NCI-H524 treated with DMSO at 0.1 percent for 48 hours (cell line): ENCODE results near the gene TRMU.

Experiments
- DNase-seq: peaks from one replicate; lab custom pipeline; 2025; lab: John Stamatoyannopoulos, UW

Gene TRMU

DNA sequence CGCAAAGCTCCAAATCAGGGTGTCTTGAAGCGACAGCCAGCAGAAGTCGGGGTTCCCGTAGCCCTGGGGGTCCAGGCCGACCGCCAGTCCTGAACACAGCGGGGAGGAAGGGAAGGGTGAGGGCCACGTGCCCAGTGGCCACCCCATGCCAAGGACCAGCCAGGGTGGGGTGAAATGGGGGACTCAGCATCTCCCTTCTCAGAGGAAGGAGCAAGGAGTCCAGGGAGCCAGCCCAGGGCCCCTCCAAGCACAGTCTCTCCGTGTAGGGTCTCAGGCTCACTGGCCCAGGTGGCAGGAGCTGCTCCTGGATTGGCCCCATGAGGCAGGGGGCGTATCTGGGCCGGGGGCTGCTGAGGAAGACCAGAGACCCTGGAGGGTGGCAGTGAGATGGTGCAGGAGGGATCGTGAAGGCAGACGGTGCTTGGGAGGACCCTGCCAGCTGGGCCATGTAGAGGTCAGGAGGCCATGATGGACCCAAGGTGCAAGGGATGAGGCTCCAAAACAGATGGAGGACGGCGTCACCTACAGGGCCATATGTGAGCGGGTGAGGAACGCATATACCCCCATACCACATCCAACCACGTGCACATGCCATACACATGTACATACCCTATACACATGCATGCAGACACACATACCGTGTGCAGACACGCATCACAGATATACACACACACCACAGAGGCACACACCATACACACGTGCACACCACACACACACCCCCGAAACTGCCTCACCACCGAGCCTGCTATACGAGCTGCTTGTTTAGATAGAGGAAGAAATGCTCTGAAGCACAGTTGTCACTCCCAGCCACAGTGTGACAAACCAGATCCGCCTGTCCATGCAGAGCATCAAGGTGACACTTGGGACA is 34.4 kb downstream of the TRMU start:
- no peak for DNase-seq

DNA sequence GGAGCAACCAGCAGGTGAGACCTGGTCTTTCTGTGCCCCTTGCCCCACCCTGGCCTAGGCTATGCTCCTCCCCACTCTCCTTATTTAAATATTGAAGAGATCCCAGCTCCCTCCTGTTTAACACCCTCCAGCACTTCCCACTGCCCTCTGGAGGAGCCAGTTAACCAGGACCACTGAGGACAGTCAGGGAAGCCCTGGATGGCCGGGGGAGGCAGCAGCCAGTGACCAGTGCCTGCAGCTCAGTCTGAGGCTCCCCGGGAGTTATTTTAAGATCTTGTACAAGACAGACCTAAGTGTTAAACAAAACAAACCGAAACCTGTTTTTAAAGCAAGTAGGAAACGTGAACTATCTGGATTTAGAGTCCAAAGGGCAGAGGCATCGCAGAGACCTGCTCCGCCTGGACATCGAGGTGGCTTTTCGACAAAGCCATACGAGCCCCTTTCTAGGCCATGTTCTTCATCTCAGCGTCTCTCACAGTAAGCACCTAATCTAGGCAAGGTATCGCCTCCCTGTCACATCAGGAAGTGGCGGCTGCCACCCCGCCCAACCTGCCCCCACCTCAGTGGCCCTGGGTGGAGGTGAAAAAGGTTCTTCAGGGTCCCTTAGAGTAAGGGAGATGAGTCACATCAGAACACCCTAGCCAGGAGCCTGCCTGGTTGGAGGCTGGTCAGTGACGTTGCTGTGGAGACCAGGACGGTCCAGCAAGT is 35.2 kb downstream of the TRMU start:
- DNase-seq = no peak

DNA sequence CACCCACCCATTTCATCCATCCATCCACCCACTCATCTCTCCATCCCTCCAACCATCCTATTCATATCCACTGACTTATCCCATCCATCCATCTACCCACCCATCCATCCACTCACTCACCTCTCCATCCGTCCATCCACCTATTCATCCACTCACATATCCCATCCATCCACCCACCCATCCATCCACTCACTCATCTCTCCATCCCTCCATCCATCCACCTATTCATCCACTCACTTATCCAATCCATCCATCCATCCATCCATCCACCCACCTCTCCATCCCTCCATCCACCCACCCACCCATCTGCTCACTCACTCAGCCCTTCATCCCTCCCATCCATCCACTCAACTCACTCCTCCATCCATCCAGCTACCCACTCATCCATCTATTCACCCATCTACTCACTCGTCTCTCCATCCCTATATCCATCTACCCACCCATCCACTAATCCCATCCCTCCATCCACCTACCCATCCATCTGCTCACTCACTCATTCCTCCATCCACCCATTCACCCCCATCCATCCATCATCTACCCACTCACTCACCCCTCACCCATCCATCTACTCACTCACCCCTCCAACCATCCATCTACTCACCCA is 36.2 kb downstream of the TRMU start:
- DNase-seq = no peak

DNA sequence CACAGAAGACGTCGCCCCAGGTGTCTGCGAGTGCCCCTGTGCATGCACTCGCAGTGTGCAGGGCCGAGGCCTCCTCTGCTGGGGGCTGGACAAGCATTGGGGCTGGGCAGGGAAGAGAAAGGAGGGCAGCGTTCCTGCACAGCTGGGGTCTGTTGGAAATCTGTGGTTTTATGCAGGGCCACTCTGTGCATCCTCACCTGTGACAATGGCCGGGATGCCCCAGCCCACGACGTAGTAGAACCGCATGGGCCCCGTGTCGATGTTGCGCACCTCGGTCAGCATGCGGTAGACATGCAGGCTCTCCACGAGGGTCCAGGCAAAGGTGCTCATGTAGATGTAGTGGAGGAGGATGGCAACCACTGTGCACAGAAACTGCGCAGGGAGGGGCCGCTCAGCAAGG is 37.2 kb downstream of the TRMU start:
- no peak for DNase-seq

DNA sequence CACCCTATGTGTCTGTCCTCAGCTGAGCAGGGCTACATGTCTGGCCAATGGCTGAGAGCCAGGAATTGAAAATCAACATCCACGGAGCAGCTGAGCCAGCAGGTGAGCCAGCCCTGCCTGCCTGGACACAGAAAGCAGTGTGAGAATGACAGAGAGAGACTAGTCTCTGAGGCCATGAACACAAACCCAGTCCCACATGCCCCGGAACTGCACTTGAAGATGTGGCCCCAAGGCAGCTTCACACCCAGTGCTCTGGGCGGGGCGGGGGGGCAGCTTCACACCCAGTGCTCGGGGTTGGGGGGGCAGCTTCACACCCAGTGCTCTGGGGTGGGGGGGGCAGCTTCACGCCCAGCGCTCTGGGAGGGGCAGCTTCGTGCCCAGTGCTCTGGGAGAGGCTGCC is 37.6 kb downstream of the TRMU start:
- DNase-seq = no peak

DNA sequence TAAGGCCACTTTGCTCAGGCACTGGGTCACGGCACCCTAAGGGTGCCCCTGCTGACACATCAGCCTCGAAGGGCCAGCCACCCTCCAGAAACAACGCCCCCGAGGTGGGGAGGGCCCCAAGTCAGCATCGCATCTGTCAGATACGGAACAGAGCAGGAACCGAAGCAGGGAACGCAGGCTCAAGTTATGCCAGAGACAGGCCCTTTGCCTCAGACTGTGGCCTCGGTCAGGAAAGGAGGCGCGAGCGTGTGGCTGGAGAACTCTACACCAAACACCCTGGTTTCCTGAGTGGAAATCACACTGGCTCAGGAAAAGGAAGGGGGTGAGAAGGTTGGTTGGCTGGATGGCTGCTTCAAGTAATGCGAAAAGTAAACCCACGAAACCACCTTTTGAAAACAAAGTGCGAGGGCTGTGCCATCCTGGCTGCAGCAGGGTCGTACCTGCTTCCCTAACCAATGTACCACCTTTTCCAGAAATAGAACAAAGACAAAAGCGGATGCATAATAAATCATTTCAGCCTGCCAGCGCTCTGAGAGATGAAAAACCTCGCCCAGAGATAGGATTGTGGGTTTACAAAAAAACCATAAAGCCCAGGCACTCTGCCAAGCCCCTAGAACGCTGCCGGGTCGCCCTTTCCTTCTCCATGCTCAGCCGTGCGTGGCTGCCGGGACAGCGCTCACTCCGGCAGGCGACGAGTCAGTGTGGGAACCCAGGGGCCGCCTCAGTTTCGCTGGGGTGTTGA is 38.6 kb downstream of the TRMU start:
- no peak for DNase-seq

DNA sequence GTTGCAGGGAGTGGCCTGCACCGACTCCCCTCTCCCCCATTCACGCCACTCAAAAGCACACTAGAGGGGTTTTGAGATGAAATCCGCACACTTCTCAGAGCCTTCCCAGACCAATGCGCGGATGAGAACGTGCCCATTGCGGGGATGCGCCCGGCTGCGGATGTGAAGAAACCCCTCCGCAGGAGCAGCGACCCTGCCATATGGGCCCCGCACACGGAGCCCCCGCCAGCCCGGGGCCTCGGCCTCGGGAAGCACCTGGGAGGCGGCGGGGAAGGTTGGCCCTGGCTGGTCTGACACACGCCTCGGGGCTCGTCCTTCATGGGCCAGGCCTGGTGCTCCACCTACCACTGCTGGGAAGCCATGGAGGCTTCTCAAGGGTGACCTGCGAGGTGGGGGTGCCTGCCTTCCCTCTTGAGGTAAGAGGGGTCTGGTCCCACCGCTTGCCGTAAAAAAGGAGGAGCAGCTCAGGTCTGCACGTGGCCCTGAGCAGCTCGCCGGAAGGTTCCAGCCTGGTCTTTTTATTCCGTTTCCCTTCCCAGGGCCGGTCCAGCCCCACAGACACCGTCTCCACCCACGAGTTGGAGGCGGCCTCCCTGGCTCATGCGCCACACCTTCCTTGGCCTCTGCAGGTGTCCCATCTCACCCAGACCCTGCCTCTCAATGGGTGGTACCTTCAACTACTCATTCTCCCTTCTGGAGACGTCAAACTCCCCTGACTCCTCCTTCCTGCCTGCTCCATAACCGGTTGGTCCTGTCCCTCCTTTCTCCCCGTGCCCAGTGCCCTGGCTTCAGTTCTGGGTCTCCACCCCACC is 39.4 kb downstream of the TRMU start:
- DNase-seq = no peak

DNA sequence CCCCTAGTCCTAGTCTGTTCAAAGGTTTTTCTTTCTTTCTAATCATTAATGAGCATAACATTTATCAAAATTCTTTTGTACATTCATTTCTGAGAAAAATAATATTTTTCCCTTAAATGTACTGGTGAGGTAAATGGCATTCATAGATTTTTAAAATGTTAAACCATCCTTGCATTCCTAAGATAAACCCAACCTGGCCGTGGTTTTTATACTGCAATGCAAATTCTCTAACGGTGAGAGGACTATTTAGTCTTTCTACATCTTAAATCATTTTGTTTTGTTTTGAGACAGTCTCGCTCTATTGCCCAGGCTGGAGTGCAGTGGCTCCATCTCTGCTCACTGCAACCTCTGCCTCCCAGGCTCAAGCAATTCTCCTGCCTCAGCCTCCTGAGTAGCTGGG is 40.6 kb downstream of the TRMU start:
- DNase-seq = no peak

DNA sequence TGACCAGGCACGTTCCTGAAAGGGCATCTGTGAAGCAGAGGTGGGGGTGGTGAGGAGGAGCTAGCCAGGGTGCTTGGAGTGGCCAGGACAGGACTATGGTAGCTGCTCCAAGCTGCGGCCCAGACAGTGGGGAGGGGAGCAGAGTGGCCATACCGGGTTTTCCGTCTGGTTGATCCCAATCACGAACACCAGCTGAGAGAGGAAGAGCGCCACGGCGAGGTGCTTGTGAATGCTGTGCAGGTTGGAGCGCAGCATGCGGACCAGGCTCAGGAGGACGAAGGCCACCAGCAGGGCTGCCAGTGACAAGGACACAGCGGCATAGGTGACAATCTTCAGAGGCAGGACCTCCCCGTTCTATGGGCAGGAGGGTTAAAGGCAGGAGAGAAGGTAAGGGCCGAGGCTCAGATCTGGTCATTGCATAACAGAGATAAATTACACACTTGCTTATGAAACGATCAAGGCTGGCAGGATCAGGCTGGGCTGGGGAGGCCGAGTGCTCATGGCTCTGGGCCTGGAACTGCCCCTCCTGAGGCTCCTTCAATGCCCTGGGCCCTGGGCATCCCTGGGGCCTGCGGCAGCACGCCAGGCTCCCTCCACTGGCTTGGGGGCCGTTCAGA is 41.5 kb downstream of the TRMU start:
- no peak for DNase-seq

DNA sequence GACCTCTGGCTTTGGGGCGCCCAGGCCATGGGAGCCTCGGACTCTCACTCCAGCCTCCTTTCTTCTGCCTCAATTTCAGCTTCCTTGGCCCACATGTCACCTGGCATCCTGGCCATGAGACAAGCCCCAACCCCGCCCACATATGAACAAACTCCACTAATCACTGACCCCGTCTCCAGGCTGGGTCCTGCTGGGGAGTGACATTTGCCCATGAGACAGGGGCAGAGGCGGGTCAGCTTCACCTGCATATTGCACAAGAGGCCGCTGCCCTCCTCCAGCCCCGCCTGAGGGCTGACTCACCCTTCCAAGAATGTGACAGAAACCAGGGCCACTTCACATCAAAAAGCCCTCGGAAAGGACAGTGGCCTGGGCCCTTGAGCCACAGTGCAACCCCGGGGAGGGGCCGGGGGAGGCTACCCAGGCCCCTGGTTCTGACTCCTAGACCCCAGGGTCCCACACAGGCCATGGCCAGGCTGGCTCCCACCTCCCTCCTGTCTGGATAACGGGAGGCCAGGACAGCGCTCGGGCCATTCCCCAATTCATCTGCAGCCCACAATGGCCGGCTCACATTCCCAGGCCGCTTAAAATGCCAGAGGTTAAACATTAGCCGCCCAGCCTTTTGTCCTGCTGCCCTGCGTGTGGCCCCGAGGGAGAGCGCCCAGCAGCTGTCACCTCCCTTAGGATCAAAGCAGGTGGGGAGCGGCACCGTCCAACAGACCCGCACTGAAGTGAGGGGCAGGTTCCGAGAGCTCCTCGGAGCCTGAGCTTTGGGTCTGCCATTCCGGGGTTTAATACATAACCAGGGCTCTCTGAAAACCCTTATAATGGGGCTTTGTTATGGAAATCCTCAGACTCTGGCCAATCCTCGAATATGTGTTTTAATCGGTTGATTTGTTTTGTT is 42.3 kb downstream of the TRMU start:
- no peak for DNase-seq

DNA sequence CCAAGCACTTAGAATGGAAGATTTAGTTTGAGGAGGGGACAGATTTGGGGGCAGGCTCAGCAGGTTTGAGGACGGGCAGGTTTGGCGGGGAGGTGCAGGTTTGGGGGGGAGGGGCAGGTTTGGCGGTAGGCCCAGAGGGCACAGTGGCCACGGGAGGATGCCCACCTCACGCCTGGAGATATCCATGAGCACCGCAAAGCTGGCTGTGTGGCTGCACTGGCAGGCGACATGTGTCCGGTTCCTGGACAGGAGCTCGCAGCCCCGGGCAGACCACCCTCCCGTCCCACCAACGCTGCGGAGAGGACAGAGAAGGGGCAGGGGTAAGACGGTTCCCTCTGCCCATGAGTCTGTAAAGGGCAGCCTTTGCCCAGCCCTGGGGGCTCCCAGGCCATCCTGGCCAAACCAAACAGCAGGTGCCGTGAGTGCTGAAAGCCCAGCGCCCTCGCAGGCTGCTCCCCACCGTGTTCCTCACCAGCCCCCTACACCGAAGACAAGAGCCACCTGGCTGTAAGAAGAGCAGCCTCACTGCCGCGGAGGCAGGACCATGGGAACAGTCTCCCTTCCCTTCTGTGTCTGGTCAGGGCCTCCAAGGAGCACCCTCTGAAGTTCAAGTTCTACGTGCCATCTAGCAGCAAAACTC is 43.0 kb downstream of the TRMU start:
- DNase-seq = no peak

DNA sequence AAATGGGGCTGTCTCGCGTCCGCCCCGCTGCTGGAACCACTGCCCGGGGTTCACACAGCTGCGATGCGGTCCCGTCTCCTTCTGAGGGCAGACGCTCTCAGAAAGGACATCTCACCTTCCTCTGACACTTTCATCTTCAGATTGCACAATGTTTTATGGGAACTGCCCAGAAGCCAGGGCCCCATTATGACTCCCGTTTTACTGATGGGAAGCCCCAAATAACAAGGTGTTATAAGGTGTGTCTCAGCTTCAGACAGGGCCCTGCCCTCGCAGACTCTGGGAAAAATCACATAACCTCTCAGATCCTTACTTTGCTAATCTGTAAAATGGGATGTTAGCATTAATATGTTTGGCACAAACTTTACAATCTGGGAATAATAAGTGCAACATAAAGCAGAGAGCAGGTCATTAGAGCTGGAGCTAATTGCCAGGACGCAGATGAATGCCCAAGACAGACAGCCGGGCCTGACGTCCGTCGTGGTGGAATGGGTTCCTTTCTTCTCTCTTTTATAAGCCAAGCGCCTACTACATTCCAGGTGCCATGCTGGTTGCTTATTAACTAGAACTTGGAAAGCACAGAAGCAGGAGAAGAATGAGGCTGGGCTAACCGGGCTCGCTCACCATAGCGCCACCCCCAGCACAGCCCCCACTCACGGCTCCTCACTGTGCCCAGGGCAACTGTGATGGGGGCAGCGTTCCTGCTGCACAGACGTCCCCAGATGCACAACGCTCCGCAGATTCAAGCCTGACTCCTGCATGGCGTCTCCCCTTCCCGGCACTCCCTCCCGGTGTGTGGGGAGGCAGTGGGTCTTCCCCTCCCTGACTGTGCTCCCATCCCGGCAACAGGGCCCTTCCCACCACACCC is 43.8 kb downstream of the TRMU start:
- DNase-seq = no peak

DNA sequence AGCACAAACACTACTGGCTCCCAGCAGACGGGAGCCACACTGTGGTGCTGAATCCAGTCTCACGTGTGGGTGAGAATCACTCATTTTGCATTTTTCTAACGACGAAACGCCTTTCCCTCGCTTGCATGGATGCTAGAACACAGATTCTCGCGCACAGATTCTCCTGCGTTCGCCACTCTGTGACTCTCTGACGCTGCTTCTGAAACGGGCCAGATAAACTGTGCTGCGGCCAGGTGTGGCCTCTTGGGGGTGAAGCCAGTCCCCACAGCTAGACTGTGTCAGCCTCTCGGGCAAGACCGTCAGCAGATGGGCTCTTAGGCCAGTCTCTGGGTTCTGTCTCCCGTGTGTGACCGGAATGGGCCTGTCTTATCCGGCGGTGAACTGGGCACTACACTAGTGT is 44.6 kb downstream of the TRMU start:
- no peak for DNase-seq

DNA sequence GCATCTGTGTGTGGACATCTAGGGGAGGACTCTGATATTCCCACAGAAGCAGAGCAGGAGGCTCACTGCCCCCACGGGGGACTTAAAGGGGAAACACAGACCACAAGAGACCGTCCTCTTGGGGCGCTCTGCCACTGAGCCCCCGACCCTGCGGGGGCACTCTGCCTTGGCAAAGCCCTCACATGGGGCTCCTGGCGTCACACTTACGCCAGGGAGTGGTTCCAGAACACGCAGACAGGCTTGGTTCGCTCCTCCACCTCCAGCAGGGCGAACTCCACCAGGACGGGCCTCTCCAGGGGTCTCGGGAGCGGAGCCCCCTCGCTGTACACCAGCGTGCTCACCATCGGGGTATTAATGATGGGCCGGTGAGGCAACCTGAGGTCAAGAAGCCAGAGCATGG is 45.1 kb downstream of the TRMU start:
- no peak for DNase-seq

DNA sequence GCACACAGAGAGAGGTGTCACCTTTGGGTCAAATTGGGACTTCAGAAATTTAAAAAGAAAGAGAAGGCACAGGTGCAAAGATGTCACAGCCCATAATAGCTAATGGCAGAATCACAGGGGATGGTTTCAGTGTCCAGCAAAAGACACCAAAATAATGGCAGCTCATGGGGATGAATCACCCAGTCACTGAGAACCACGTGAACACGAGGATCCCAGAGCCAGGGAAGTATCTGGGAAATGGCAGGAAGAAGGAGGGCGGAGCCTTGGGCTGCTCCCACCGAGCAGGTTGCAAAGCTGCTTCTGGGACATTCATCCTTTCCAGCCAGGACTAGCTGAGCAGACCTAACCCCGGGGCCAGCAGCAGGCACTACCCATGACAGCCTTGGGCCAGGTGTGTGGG is 45.6 kb downstream of the TRMU start:
- no peak for DNase-seq

DNA sequence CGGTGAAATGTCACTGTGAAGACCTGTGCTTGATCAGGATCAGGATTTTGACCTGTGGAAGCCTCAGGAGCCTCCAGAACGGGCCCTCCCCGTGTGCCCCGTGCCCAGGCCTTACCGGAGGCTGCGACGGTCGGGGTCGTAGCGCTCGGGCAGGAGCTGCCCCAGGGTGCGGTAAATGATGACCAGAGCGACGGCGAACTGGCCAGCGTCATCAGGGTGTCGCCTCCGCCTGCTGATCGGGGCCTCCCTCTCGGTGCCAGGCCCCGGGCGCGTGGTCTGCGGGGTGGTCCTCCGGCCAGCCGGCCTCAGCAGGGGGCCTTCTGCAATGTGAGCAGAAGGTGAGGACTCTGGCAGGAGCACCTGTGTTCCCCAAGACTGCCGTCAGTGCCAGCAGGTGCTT is 46.2 kb downstream of the TRMU start:
- DNase-seq = no peak

DNA sequence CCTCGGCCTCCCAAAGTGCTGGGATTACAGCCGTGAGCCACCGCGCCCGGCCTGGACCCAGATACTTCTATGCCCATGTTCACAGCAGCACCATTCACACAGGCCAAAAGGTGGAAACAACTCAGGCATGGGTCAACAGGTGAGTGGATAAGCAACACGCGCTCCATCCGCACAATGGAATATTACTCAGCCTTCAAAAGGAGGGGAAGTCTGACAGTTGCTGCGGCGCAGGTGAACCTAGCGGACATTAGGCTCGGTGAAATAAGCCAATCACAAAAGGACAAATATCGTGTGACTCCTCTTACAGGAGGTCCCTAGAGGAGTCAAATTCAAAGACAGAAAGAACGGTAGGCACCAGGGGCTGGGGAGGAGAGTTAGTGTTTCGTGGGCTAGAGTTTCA is 47.0 kb downstream of the TRMU start:
- no peak for DNase-seq

DNA sequence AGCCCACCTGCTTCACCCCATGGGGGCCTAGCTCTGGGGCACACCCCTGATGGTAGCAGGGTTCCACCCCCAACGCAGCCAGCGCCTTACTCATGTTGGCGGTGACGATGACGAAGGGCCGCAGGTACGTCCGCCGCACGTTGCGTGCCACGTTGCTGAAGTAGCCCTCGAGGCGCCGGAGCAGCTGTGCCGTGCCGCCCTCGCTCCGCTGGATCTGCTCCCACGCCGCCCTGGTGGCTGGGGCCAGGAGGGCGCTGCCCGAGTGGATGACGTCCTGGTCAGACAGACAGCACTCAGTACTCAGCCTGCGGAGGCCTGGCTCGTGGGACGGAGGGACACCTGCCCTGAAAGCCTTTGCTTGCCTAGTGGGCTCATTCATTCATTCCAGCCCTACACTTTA is 50.8 kb downstream of the TRMU start:
- no peak for DNase-seq

DNA sequence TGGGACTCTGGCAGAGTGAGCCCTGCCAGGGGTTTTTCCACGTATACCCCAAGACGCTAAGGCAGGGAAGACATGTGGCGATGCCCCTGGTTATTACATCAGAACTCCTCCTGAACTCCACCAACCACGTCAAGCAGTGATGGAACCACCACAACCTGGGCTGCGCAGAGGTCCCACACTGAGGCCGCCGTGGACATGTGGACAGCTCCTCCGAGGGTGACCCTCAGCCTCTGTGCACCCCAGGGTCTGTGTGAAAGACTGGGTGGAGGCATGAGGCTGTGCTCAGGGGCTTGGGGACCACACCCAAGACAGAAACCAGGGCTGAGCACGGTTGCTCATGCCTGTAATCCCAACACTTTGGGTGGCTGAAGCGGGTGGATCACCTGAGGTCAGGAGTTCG is 52.2 kb downstream of the TRMU start:
- no peak for DNase-seq
